Activated T-cell treated with anti-CD3 and anti-CD28 coated beads for 4 hours (primary cell): ENCODE results near the gene ATP1A1.

Experiments used
- DNase-seq: peaks from one replicate; pipeline ENCODE4 v3.0.0-alpha.2; 2020

Gene ATP1A1

GRCh38 chr1:116345843-116346242, 27.2 kb upstream of the ATP1A1 start:
- DNase-seq = no peak

GRCh38 chr1:116346943-116347673, 25.9 kb upstream of the ATP1A1 start:
- no peak for DNase-seq

GRCh38 chr1:116347696-116348095, 25.3 kb upstream of the ATP1A1 start:
- DNase-seq = no peak

- DNase-seq = no peak
Measured at GRCh38 chr1:116350097-116350645, 22.9 kb upstream of the ATP1A1 start.

- no peak for DNase-seq
Measured at GRCh38 chr1:116351914-116352313, 21.1 kb upstream of the ATP1A1 start.

- no peak for DNase-seq
Measured at GRCh38 chr1:116352349-116352813, 20.7 kb upstream of the ATP1A1 start.

GRCh38 chr1:116353155-116353554, 19.9 kb upstream of the ATP1A1 start:
- no peak for DNase-seq

- DNase-seq = no peak
Measured at GRCh38 chr1:116356067-116356466, 17.0 kb upstream of the ATP1A1 start.

- no peak for DNase-seq
Measured at GRCh38 chr1:116356673-116357072, 16.4 kb upstream of the ATP1A1 start.

GRCh38 chr1:116357487-116357886, 15.6 kb upstream of the ATP1A1 start:
- DNase-seq = no peak

GRCh38 chr1:116359060-116359830, 13.8 kb upstream of the ATP1A1 start:
- DNase-seq = no peak

GRCh38 chr1:116359871-116360270, 13.2 kb upstream of the ATP1A1 start:
- DNase-seq = no peak

- no peak for DNase-seq
Measured at GRCh38 chr1:116360429-116361173, 12.4 kb upstream of the ATP1A1 start.

GRCh38 chr1:116361648-116362047, 11.4 kb upstream of the ATP1A1 start:
- no peak for DNase-seq

- no peak for DNase-seq
Measured at GRCh38 chr1:116362050-116362449, 11.0 kb upstream of the ATP1A1 start.

GRCh38 chr1:116365353-116365780, 7.7 kb upstream of the ATP1A1 start:
- no peak for DNase-seq

GRCh38 chr1:116365857-116366256, 7.2 kb upstream of the ATP1A1 start:
- DNase-seq = no peak

GRCh38 chr1:116367256-116367945, 5.6 kb upstream of the ATP1A1 start:
- no peak for DNase-seq

GRCh38 chr1:116368241-116368640, 4.8 kb upstream of the ATP1A1 start:
- DNase-seq = no peak

GRCh38 chr1:116370181-116370580, 2.9 kb upstream of the ATP1A1 start:
- no peak for DNase-seq

- no peak for DNase-seq
Measured at GRCh38 chr1:116371752-116372151, 1.3 kb upstream of the ATP1A1 start.

GRCh38 chr1:116372191-116372590, 853 bp upstream of the ATP1A1 start:
- DNase-seq = no peak
